Mucosa of rectum (tissue), 2 donors: Measurements from ENCODE around the gene RET.

Experiments
- H3K27ac ChIP-seq, 2 donors: one replicate each; pipeline ENCODE4 v1.7.0; 2013; ENCODE audit warnings: inconsistent platforms in 2 of 2, low read depth in 2 of 2, low read length in 2 of 2
- H3K27me3 ChIP-seq, 2 donors: one replicate each; pipeline ENCODE4 v1.7.0; 2013; ENCODE audit warnings: low read length in 2 of 2; ENCODE audit not compliant: control insufficient read depth in 2 of 2, insufficient read depth in 2 of 2
- H3K36me3 ChIP-seq, 2 donors: one replicate each; pipeline ENCODE4 v1.7.0; 2013; ENCODE audit warnings: low read length in 2 of 2; ENCODE audit not compliant: control insufficient read depth in 2 of 2, insufficient read depth in 2 of 2
- H3K4me1 ChIP-seq, 2 donors: one replicate each; pipeline ENCODE4 v1.7.0; 2013; ENCODE audit warnings: low read length in 2 of 2, mild to moderate bottlenecking in 1 of 2; ENCODE audit not compliant: control insufficient read depth in 2 of 2, insufficient read depth in 2 of 2
- H3K4me3 ChIP-seq, 2 donors: one replicate each; pipeline ENCODE4 v1.7.0; 2013; ENCODE audit warnings: low read length in 2 of 2
- H3K9ac ChIP-seq, 2 donors: one replicate each; pipeline ENCODE4 v1.7.0; 2013; ENCODE audit warnings: low read length in 2 of 2, low read depth in 1 of 2, mild to moderate bottlenecking in 1 of 2
- H3K9me3 ChIP-seq, 2 donors: one replicate each; pipeline ENCODE4 v1.7.0; 2013; ENCODE audit warnings: low read length in 2 of 2; ENCODE audit not compliant: control insufficient read depth in 2 of 2
- donor health status: healthy.
- donor health status: Normal muscosa, but diverticular disease.

RET gene

GRCh38 chr10:43044961-43045621 is 31.8 kb upstream of the RET start:
- Histone ChIP-seq H3K36me3 (no peaks in the 10 kb centered on the region), H3K4me3 (no peak overlapping the region), H3K9ac (no peak overlapping the region), H3K27ac (no peak overlapping the region), H3K4me1 (no peaks in the 10 kb centered on the region), H3K27me3 (no peaks in the 10 kb centered on the region), H3K9me3 (no peaks in the 10 kb centered on the region)

- H3K27me3 ChIP-seq = no peaks in the 10 kb centered on the region
- no peaks in the 10 kb centered on the region for H3K9me3 ChIP-seq
- H3K4me3 ChIP-seq = no peak overlapping the region
- H3K36me3 ChIP-seq = no peaks in the 10 kb centered on the region
- no peaks in the 10 kb centered on the region for H3K4me1 ChIP-seq
- no peak overlapping the region for H3K9ac ChIP-seq
- no peak overlapping the region for H3K27ac ChIP-seq
Observed at GRCh38 chr10:43045631-43046287, 31.1 kb upstream of the RET start.

DNA sequence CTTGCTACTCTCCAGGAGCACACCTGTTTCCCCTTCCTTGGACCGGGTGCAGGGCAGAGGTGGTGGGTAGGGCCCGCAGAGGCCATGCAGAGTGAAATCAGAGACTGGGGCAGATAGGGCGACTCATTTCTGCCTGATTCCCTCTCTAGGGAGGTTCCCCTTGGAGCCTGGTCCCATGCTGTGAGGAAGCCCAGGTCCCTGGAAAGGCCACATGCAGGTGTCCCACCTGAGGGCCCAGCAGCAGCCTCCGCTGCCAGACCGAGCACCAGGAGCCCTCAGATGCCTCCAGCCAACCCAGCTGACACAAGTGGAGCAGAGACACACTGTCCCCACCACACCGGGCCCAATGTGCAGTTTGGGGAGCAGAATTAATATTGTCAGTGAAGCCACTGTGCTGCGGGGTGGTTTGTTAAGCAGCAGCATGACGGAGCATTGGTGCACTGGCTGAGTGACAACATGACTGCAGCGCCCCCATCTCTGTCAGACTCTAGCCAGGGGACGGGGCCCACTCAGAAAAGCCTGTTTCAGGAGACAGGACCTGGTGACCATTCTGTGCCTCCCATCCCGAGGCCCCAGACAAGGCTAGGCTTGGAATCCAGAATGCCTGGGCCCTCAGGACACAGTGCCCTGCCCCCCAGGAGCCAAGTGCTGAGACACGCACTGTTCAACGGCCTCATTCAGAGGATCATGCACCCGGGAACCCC is 30.4 kb upstream of the RET start:
- Histone ChIP-seq H3K9ac (no peak overlapping the region), H3K36me3 (no peaks in the 10 kb centered on the region), H3K9me3 (no peaks in the 10 kb centered on the region), H3K4me3 (no peak overlapping the region), H3K4me1 (no peaks in the 10 kb centered on the region), H3K27me3 (no peaks in the 10 kb centered on the region), H3K27ac (no peak overlapping the region)

- H3K4me1 ChIP-seq = no peaks in the 10 kb centered on the region
- no peaks in the 10 kb centered on the region for H3K27me3 ChIP-seq
- H3K27ac ChIP-seq = no peak overlapping the region
- H3K9me3 ChIP-seq = no peaks in the 10 kb centered on the region
- no peak overlapping the region for H3K4me3 ChIP-seq
- H3K9ac ChIP-seq = no peak overlapping the region
- no peaks in the 10 kb centered on the region for H3K36me3 ChIP-seq
Observed at GRCh38 chr10:43047288-43047970, 29.4 kb upstream of the RET start.

DNA sequence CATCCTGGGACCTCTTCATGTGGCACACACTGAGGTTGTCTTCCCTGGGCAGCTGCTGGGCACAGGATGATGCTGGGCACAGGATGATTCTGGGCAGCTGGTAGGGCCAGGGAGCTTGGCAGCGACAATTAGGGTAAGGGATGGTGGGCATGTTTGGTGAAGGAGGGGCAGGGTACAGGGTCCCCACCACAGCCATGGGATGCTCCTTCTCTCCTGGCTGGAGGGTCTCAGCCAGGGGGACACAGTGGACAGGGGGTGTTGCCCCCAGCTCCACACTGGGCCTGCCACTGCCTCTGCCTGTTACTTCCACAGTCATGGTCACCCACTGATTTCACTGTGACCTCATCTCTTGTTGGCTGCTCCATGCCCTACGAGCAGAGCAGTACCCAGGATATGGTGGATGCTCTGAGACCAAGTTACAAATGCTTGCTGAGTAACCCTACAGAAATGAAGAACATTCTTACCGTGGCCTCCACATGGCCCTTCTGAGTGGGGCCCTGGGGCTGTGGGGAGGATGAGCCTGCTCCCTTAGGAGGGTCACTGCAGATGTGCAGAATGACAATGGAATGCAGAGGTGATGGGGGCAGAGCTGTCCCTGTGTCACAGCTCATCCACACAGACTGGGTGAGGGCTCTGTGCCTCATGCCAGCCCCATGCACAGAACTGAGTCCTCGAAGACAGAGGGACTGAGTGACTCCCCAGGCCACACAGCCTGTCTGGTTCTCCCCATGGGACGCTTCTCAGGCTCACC is 28.4 kb upstream of the RET start:
- H3K4me1 ChIP-seq = no peaks in the 10 kb centered on the region
- no peak overlapping the region for H3K9ac ChIP-seq
- no peaks in the 10 kb centered on the region for H3K27me3 ChIP-seq
- no peak overlapping the region for H3K27ac ChIP-seq
- no peaks in the 10 kb centered on the region for H3K9me3 ChIP-seq
- no peak overlapping the region for H3K4me3 ChIP-seq
- no peaks in the 10 kb centered on the region for H3K36me3 ChIP-seq

DNA sequence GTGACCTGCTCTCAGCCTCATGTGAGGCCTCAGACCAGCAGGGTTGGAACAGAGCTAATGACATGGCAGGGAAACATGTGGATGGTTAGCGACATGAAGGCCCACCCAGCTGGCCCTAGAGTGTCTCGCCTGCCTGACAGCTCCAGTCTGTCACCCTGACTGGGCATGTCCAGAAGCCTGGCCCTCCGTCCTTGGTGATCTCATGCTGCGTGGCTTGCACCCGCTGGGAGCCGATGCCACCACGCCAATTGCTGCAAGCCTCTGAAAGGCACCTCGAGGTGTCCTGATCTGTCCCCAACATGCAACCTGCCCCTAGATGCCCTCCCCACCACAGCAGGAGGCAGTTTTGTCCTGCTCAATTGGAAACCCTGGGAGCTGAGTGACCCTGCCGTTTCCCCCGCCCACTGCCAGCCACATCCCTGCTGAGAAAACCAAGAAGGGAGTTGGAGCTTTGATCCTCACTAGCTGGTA is 27.8 kb upstream of the RET start:
- Histone ChIP-seq H3K27me3 (no peaks in the 10 kb centered on the region), H3K9me3 (no peaks in the 10 kb centered on the region), H3K4me3 (no peak overlapping the region), H3K27ac (no peak overlapping the region), H3K9ac (no peak overlapping the region), H3K36me3 (no peaks in the 10 kb centered on the region), H3K4me1 (no peaks in the 10 kb centered on the region)

DNA sequence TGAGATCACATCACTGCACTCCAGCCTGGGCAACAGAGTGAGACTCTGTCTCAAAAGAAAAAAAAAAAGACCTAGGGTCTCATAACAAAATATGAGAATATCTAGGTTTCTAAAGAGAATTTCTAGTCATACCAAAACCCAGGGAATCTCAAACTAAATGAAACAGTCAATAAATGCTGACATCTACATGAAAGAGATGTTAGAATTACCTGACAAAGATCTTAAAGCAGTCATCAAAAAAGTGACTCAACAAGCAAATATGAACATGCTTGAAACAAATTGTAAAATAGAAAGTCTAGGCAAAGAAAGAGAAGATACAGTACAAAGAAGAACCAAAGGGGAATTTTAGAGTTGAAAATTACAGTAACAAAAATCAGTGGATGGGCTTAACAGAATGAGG is 26.9 kb upstream of the RET start:
- H3K36me3 ChIP-seq = no peaks in the 10 kb centered on the region
- no peaks in the 10 kb centered on the region for H3K4me1 ChIP-seq
- no peak overlapping the region for H3K9ac ChIP-seq
- no peaks in the 10 kb centered on the region for H3K27me3 ChIP-seq
- H3K4me3 ChIP-seq = no peak overlapping the region
- H3K9me3 ChIP-seq = no peaks in the 10 kb centered on the region
- H3K27ac ChIP-seq = no peak overlapping the region

DNA sequence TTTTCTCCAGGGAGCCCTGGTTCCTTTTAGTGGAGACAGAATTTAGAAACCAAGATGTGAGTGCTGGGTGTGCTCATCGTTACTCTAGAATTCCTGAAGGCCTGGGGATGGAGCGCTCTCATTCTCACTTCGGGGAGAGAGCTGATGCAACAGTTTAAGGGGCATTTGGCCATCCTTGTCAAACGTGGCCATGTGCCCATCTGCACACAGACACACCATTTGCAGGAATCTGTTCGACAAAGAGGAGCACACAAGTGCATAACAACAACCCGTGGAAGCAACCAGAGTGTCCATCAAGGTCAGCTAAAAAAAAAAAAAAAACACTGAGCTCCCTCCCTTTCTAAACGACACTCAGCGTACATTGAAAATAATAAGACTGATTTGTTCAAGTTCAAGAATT is 23.0 kb upstream of the RET start:
- Histone ChIP-seq H3K27ac (no peak overlapping the region), H3K27me3 (no peaks in the 10 kb centered on the region), H3K4me1 (no peaks in the 10 kb centered on the region), H3K36me3 (no peaks in the 10 kb centered on the region), H3K9me3 (no peaks in the 10 kb centered on the region), H3K9ac (no peak overlapping the region), H3K4me3 (no peak overlapping the region)

- Histone ChIP-seq H3K9ac (no peak overlapping the region), H3K27ac (no peak overlapping the region), H3K4me1 (no peaks in the 10 kb centered on the region), H3K27me3 (no peaks in the 10 kb centered on the region), H3K36me3 (no peaks in the 10 kb centered on the region), H3K9me3 (no peaks in the 10 kb centered on the region), H3K4me3 (no peak overlapping the region)
Observed at GRCh38 chr10:43054593-43054992, 22.3 kb upstream of the RET start.
